Measurements from ENCODE around the gene SULT4A1.

DNA sequence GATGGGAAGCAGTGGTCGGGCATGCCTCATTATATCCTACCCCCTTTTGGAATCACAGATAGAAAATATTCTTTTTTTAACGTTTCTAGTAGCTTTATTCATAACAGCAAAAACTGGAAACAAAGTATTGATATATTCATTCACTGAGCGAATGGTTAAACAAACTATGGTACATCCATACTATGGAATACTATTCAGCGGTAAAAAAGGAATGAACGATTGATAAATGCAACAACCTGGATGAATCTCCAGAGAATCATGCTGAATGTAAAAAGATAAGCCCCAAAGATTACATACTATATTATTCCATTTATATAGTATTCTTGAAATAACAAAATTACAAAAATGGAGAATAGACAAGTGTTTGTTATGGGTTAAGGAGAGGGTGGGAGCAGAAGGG, 7.5 kb upstream of the SULT4A1 start:
- TF ChIP-seq, protein P1, sequence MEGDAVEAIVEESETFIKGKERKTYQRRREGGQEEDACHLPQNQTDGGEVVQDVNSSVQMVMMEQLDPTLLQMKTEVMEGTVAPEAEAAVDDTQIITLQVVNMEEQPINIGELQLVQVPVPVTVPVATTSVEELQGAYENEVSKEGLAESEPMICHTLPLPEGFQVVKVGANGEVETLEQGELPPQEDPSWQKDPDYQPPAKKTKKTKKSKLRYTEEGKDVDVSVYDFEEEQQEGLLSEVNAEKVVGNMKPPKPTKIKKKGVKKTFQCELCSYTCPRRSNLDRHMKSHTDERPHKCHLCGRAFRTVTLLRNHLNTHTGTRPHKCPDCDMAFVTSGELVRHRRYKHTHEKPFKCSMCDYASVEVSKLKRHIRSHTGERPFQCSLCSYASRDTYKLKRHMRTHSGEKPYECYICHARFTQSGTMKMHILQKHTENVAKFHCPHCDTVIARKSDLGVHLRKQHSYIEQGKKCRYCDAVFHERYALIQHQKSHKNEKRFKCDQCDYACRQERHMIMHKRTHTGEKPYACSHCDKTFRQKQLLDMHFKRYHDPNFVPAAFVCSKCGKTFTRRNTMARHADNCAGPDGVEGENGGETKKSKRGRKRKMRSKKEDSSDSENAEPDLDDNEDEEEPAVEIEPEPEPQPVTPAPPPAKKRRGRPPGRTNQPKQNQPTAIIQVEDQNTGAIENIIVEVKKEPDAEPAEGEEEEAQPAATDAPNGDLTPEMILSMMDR (IDR thresholded peaks at IDR 0.05) = no peak
- TF ChIP-seq POLR2A (IDR thresholded peaks at IDR 0.05) = no peak

Data from thyroid gland (tissue), 4 donors.